NCI-H2107 (cell line): ENCODE measurements around the gene TTC7B.

Experiments used
- DNase-seq: peaks from one replicate; lab custom pipeline; 2025; lab: John Stamatoyannopoulos, UW

The TTC7B gene

GRCh38 chr14:90616881-90617280 lies 199.3 kb downstream of the TTC7B start:
- no peak for DNase-seq

- no peak for DNase-seq
Measured at GRCh38 chr14:90616313-90616712, 199.9 kb downstream of the TTC7B start.

- DNase-seq: no peak
Measured at GRCh38 chr14:90615517-90616060, 200.6 kb downstream of the TTC7B start.

GRCh38 chr14:90614696-90615516 lies 201.3 kb downstream of the TTC7B start:
- no peak for DNase-seq

GRCh38 chr14:90613997-90614396 lies 202.2 kb downstream of the TTC7B start:
- no peak for DNase-seq

GRCh38 chr14:90613453-90613852 lies 202.8 kb downstream of the TTC7B start:
- no peak for DNase-seq

GRCh38 chr14:90612801-90613200 lies 203.4 kb downstream of the TTC7B start:
- no peak for DNase-seq

GRCh38 chr14:90611936-90612335 lies 204.3 kb downstream of the TTC7B start:
- no peak for DNase-seq

GRCh38 chr14:90611501-90611900 lies 204.7 kb downstream of the TTC7B start:
- DNase-seq: no peak

- DNase-seq: no peak
Measured at GRCh38 chr14:90610346-90611040, 205.7 kb downstream of the TTC7B start.

- no peak for DNase-seq
Measured at GRCh38 chr14:90609376-90609775, 206.9 kb downstream of the TTC7B start.

GRCh38 chr14:90608929-90609341 lies 207.3 kb downstream of the TTC7B start:
- DNase-seq: no peak

- no peak for DNase-seq
Measured at GRCh38 chr14:90608281-90608680, 207.9 kb downstream of the TTC7B start.

- no peak for DNase-seq
Measured at GRCh38 chr14:90607141-90607540, 209.1 kb downstream of the TTC7B start.

- DNase-seq: no peak
Measured at GRCh38 chr14:90606434-90606833, 209.8 kb downstream of the TTC7B start.

- DNase-seq: no peak
Measured at GRCh38 chr14:90605430-90605829, 210.8 kb downstream of the TTC7B start.

- no peak for DNase-seq
Measured at GRCh38 chr14:90604356-90604755, 211.9 kb downstream of the TTC7B start.

GRCh38 chr14:90603841-90604240 lies 212.4 kb downstream of the TTC7B start:
- no peak for DNase-seq

- DNase-seq: no peak
Measured at GRCh38 chr14:90603336-90603735, 212.9 kb downstream of the TTC7B start.

- DNase-seq: no peak
Measured at GRCh38 chr14:90602088-90602687, 214.0 kb downstream of the TTC7B start.

- DNase-seq: no peak
Measured at GRCh38 chr14:90601563-90601962, 214.7 kb downstream of the TTC7B start.

- DNase-seq: no peak
Measured at GRCh38 chr14:90600619-90601018, 215.6 kb downstream of the TTC7B start.
